KOPT-K1 (cell line): ENCODE results near the gene TIMELESS.
"Not testable (repeated sequence)": the region's sequence is repeated elsewhere in the genome, so short reads cannot be mapped to it uniquely, and the experiment has no call there.

Experiments
- H3K27ac ChIP-seq: fragments of 200-600 bp; sonication (generic); 2 replicates; pipeline ENCODE4 v1.5.1; 2016; ENCODE audit warnings: antibody characterized with exemption, mild to moderate bottlenecking, low read depth, low read length; ENCODE audit not compliant: poor library complexity, severe bottlenecking
- H3K36me3 ChIP-seq: fragments of 200-600 bp; sonication (generic); 2 replicates; pipeline ENCODE4 v1.5.1; 2017; ENCODE audit warnings: antibody characterized with exemption, mild to moderate bottlenecking, low read length, moderate library complexity; ENCODE audit not compliant: insufficient read depth
- H3K9me3 ChIP-seq: fragments of 200-600 bp; sonication (generic); 2 replicates; pipeline ENCODE4 v1.5.1; 2017; ENCODE audit warnings: antibody characterized with exemption, low read length, mild to moderate bottlenecking; ENCODE audit not compliant: insufficient read depth, poor library complexity, severe bottlenecking

The TIMELESS gene

GRCh38 chr12:56434828-56435227 lies 14.4 kb downstream of the TIMELESS start:
- Histone ChIP-seq H3K27ac (no peak overlapping the region), H3K9me3 (no peaks in the 10 kb centered on the region), H3K36me3 (peaks cover 51% of the 10 kb centered on the region)

GRCh38 chr12:56431850-56432249 lies 17.4 kb downstream of the TIMELESS start:
- Histone ChIP-seq H3K36me3 (peaks cover 81% of the 10 kb centered on the region), H3K27ac (no peak overlapping the region)

GRCh38 chr12:56431288-56431687 lies 17.9 kb downstream of the TIMELESS start:
- Histone ChIP-seq H3K27ac (no peak overlapping the region), H3K9me3 (no peaks in the 10 kb centered on the region), H3K36me3 (peaks cover 86% of the 10 kb centered on the region)

More at GRCh38 chr12:56431850-56432249, 17.4 kb downstream of the TIMELESS start:
- H3K9me3 ChIP-seq = no peaks in the 10 kb centered on the region

GRCh38 chr12:56425940-56426438 lies 23.2 kb downstream of the TIMELESS start:
- Histone ChIP-seq H3K36me3 (peaks cover 100% of the 10 kb centered on the region), H3K27ac (no peak overlapping the region), H3K9me3 (no peaks in the 10 kb centered on the region)

GRCh38 chr12:56425193-56425592 lies 24.0 kb downstream of the TIMELESS start:
- no peaks in the 10 kb centered on the region for H3K9me3 ChIP-seq
- H3K27ac ChIP-seq = no peak overlapping the region
- H3K36me3 ChIP-seq = peaks cover 100% of the 10 kb centered on the region

GRCh38 chr12:56420411-56420810 lies 28.8 kb downstream of the TIMELESS start:
- H3K36me3 ChIP-seq = peaks cover 99% of the 10 kb centered on the region
- H3K27ac ChIP-seq = no peak overlapping the region
- no peaks in the 10 kb centered on the region for H3K9me3 ChIP-seq

- no peak overlapping the region for H3K27ac ChIP-seq
- H3K36me3 ChIP-seq = peaks cover 99% of the 10 kb centered on the region
- H3K9me3 ChIP-seq = no peaks in the 10 kb centered on the region
Observed at GRCh38 chr12:56417739-56418138, 31.5 kb downstream of the TIMELESS start.

- peaks cover 74% of the 10 kb centered on the region for H3K36me3 ChIP-seq
- H3K27ac ChIP-seq = no peak overlapping the region
- no peaks in the 10 kb centered on the region for H3K9me3 ChIP-seq
Observed at GRCh38 chr12:56414401-56414800, 34.8 kb downstream of the TIMELESS start.

GRCh38 chr12:56413392-56413791 lies 35.8 kb downstream of the TIMELESS start:
- H3K36me3 ChIP-seq = peaks cover 64% of the 10 kb centered on the region

GRCh38 chr12:56411781-56412639 lies 37.2 kb downstream of the TIMELESS start:
- peaks cover 50% of the 10 kb centered on the region for H3K36me3 ChIP-seq
- H3K9me3 ChIP-seq = no peaks in the 10 kb centered on the region
- no peak overlapping the region for H3K27ac ChIP-seq

More at GRCh38 chr12:56413392-56413791, 35.8 kb downstream of the TIMELESS start:
- Histone ChIP-seq H3K9me3 (no peaks in the 10 kb centered on the region), H3K27ac (no peak overlapping the region)

GRCh38 chr12:56410768-56411167 lies 38.5 kb downstream of the TIMELESS start:
- Histone ChIP-seq H3K36me3 (peaks cover 38% of the 10 kb centered on the region), H3K27ac (no peak overlapping the region), H3K9me3 (no peaks in the 10 kb centered on the region)

- peaks cover 19% of the 10 kb centered on the region for H3K36me3 ChIP-seq
- no peak overlapping the region for H3K27ac ChIP-seq
- H3K9me3 ChIP-seq = no peaks in the 10 kb centered on the region
Observed at GRCh38 chr12:56408799-56409417, 40.3 kb downstream of the TIMELESS start.

- H3K9me3 ChIP-seq, H3K36me3 ChIP-seq, H3K27ac ChIP-seq: not testable (repeated sequence)
Observed at GRCh38 chr12:56404227-56404626, 45.0 kb downstream of the TIMELESS start.

- H3K27ac ChIP-seq, H3K36me3 ChIP-seq: not testable (repeated sequence)
- peaks cover 14% of the 10 kb centered on the region for H3K9me3 ChIP-seq
Observed at GRCh38 chr12:56401612-56402011, 47.6 kb downstream of the TIMELESS start.

- not testable (repeated sequence) for H3K36me3 ChIP-seq, H3K27ac ChIP-seq
- peaks cover 14% of the 10 kb centered on the region for H3K9me3 ChIP-seq
Observed at GRCh38 chr12:56401125-56401524, 48.1 kb downstream of the TIMELESS start.
